Measurements from ENCODE around the gene SPECC1.
"Not testable (repeated sequence)": the region's sequence is repeated elsewhere in the genome, so short reads cannot be mapped to it uniquely, and the experiment has no call there.

Gene SPECC1

GRCh38 chr17:20010936-20011335 lies 1.8 kb downstream of the SPECC1 start:
- H3K4me3 ChIP-seq (ENCODE audit: control insufficient read depth, low read depth, low read length), result no peak overlapping the region
- TF ChIP-seq CTCF (IDR thresholded peaks at IDR 0.05; ENCODE audit: control insufficient read depth, insufficient read depth, low read depth, low read length, missing control alignments), result no peak
- no peak for DNase-seq (ENCODE audit: low read depth)

GRCh38 chr17:20012017-20012536 lies 2.9 kb downstream of the SPECC1 start:
- TF ChIP-seq CTCF (IDR thresholded peaks at IDR 0.05; ENCODE audit: control insufficient read depth, insufficient read depth, low read depth, low read length, missing control alignments), result no peak
- no peak overlapping the region for H3K4me3 ChIP-seq (ENCODE audit: control insufficient read depth, low read depth, low read length)
- DNase-seq (ENCODE audit: low read depth), result no peak

GRCh38 chr17:20016475-20016992 lies 7.4 kb downstream of the SPECC1 start:
- not testable (repeated sequence) for DNase-seq (ENCODE audit: low read depth); H3K4me3 ChIP-seq (ENCODE audit: control insufficient read depth, low read depth, low read length)

GRCh38 chr17:20022701-20023100 lies 13.5 kb downstream of the SPECC1 start:
- H3K4me3 ChIP-seq (ENCODE audit: control insufficient read depth, low read depth, low read length), result no peak overlapping the region
- no peak for TF ChIP-seq CTCF (IDR thresholded peaks at IDR 0.05; ENCODE audit: control insufficient read depth, insufficient read depth, low read depth, low read length, missing control alignments)
- DNase-seq (ENCODE audit: low read depth), result no peak

GRCh38 chr17:20026960-20027359 lies 17.8 kb downstream of the SPECC1 start:
- TF ChIP-seq CTCF (IDR thresholded peaks at IDR 0.05; ENCODE audit: control insufficient read depth, insufficient read depth, low read depth, low read length, missing control alignments), result no peak
- no peak for DNase-seq (ENCODE audit: low read depth)
- H3K4me3 ChIP-seq (ENCODE audit: control insufficient read depth, low read depth, low read length), result no peak overlapping the region

- DNase-seq (ENCODE audit: low read depth), result peak; percentile 4
- TF ChIP-seq CTCF (IDR thresholded peaks at IDR 0.05; ENCODE audit: control insufficient read depth, insufficient read depth, low read depth, low read length, missing control alignments), result no peak
- no peak overlapping the region for H3K4me3 ChIP-seq (ENCODE audit: control insufficient read depth, low read depth, low read length)
These were observed 19.3 kb downstream of the SPECC1 start for GRCh38 chr17:20028443-20028842.

GRCh38 chr17:20032636-20033035 lies 23.5 kb downstream of the SPECC1 start:
- DNase-seq (ENCODE audit: low read depth), result no peak
- no peak for TF ChIP-seq CTCF (IDR thresholded peaks at IDR 0.05; ENCODE audit: control insufficient read depth, insufficient read depth, low read depth, low read length, missing control alignments)
- H3K4me3 ChIP-seq (ENCODE audit: control insufficient read depth, low read depth, low read length), result no peak overlapping the region

All from AG09309 (cell line).